ENCODE data around the gene HBZ.
A peak's percentile ranks its signal among the peaks of the same experiment; 100 is the strongest.
"Not testable (repeated sequence)": the region's sequence is repeated elsewhere in the genome, so short reads cannot be mapped to it uniquely, and the experiment has no call there.

The HBZ gene

GRCh38 chr16:153550-154216, 1.2 kb downstream of the HBZ start:
- not testable (repeated sequence) for H3K36me3 Mint-ChIP-seq, H3K9me3 Mint-ChIP-seq, H3K27ac Mint-ChIP-seq, H3K4me1 Mint-ChIP-seq, H3K4me3 Mint-ChIP-seq
- H3K27me3 Mint-ChIP-seq, result peaks cover 23% of the 10 kb centered on the region

GRCh38 chr16:154217-155030, 2.0 kb downstream of the HBZ start:
- H3K9me3 Mint-ChIP-seq, result no peaks in the 10 kb centered on the region
- peaks cover 26% of the 10 kb centered on the region for H3K27me3 Mint-ChIP-seq
- peak overlapping the region; percentile 15 for H3K27ac Mint-ChIP-seq
- H3K4me3 Mint-ChIP-seq, result peak overlapping the region; percentile 77
- peaks cover 9% of the 10 kb centered on the region for H3K4me1 Mint-ChIP-seq
- H3K36me3 Mint-ChIP-seq, result no peaks in the 10 kb centered on the region

GRCh38 chr16:155031-155398, 2.6 kb downstream of the HBZ start:
- H3K9me3 Mint-ChIP-seq, result no peaks in the 10 kb centered on the region
- no peaks in the 10 kb centered on the region for H3K36me3 Mint-ChIP-seq
- H3K27me3 Mint-ChIP-seq, result peaks cover 25% of the 10 kb centered on the region
- H3K4me3 Mint-ChIP-seq, result peak overlapping the region; percentile 77
- H3K27ac Mint-ChIP-seq, result no peak overlapping the region
- H3K4me1 Mint-ChIP-seq, result peaks cover 9% of the 10 kb centered on the region

- no peak overlapping the region for H3K4me3 Mint-ChIP-seq
- no peak overlapping the region for H3K27ac Mint-ChIP-seq
- no peaks in the 10 kb centered on the region for H3K36me3 Mint-ChIP-seq
- H3K9me3 Mint-ChIP-seq, result no peaks in the 10 kb centered on the region
- H3K27me3 Mint-ChIP-seq, result peaks cover 21% of the 10 kb centered on the region
- H3K4me1 Mint-ChIP-seq, result peaks cover 6% of the 10 kb centered on the region
These were observed 6.8 kb downstream of the HBZ start for GRCh38 chr16:159136-159849.

- peaks cover 16% of the 10 kb centered on the region for H3K27me3 Mint-ChIP-seq
- not testable (repeated sequence) for H3K27ac Mint-ChIP-seq
These were observed 7.8 kb downstream of the HBZ start for GRCh38 chr16:160242-160641.

GRCh38 chr16:160691-161190, 8.3 kb downstream of the HBZ start:
- Mint-ChIP-seq H3K27me3 (peaks cover 13% of the 10 kb centered on the region), H3K4me1 (no peaks in the 10 kb centered on the region), H3K9me3 (no peaks in the 10 kb centered on the region), H3K36me3 (no peaks in the 10 kb centered on the region), H3K4me3 (no peak overlapping the region), H3K27ac (no peak overlapping the region)

More at GRCh38 chr16:160242-160641, 7.8 kb downstream of the HBZ start:
- not testable (repeated sequence) for H3K4me1 Mint-ChIP-seq, H3K4me3 Mint-ChIP-seq, H3K36me3 Mint-ChIP-seq, H3K9me3 Mint-ChIP-seq

GRCh38 chr16:162271-162991, 10.0 kb downstream of the HBZ start:
- Mint-ChIP-seq H3K9me3 (no peaks in the 10 kb centered on the region), H3K36me3 (no peaks in the 10 kb centered on the region), H3K4me1 (peaks cover 5% of the 10 kb centered on the region), H3K27ac (no peak overlapping the region), H3K4me3 (no peak overlapping the region), H3K27me3 (peaks cover 15% of the 10 kb centered on the region)

- not testable (repeated sequence) for H3K9me3 Mint-ChIP-seq, H3K4me1 Mint-ChIP-seq, H3K36me3 Mint-ChIP-seq, H3K4me3 Mint-ChIP-seq, H3K27ac Mint-ChIP-seq
- H3K27me3 Mint-ChIP-seq, result peaks cover 17% of the 10 kb centered on the region
These were observed 10.7 kb downstream of the HBZ start for GRCh38 chr16:163139-163538.

GRCh38 chr16:163696-164095, 11.3 kb downstream of the HBZ start:
- H3K9me3 Mint-ChIP-seq, H3K36me3 Mint-ChIP-seq, H3K27ac Mint-ChIP-seq, H3K4me1 Mint-ChIP-seq: not testable (repeated sequence)
- peaks cover 19% of the 10 kb centered on the region for H3K27me3 Mint-ChIP-seq
- peak overlapping the region; percentile 55 for H3K4me3 Mint-ChIP-seq

GRCh38 chr16:164134-164823, 11.8 kb downstream of the HBZ start:
- H3K36me3 Mint-ChIP-seq, H3K4me3 Mint-ChIP-seq, H3K27ac Mint-ChIP-seq, H3K9me3 Mint-ChIP-seq, H3K4me1 Mint-ChIP-seq: not testable (repeated sequence)
- peaks cover 19% of the 10 kb centered on the region for H3K27me3 Mint-ChIP-seq

- Mint-ChIP-seq H3K4me1 (peaks cover 5% of the 10 kb centered on the region), H3K4me3 (peak overlapping the region; percentile 39), H3K27me3 (peaks cover 18% of the 10 kb centered on the region), H3K36me3 (no peaks in the 10 kb centered on the region), H3K27ac (no peak overlapping the region), H3K9me3 (no peaks in the 10 kb centered on the region)
These were observed 12.5 kb downstream of the HBZ start for GRCh38 chr16:164827-165538.

GRCh38 chr16:165539-166374, 13.3 kb downstream of the HBZ start, which contains the start of gene HBM:
TSS of gene HBM (plus strand) at chr16:165978. CDS start at chr16:165998, 20 bp downstream.
- no peak within 1 kb of the TSS for H3K27ac Mint-ChIP-seq
- no peaks in the 10 kb centered on the region for H3K36me3 Mint-ChIP-seq
- H3K4me1 Mint-ChIP-seq, result peaks cover 5% of the 10 kb centered on the region
- peaks cover 24% of the 10 kb centered on the region for H3K27me3 Mint-ChIP-seq
- H3K9me3 Mint-ChIP-seq, result no peaks in the 10 kb centered on the region
- peak within 1 kb of the TSS; percentile 55 for H3K4me3 Mint-ChIP-seq

GRCh38 chr16:166375-167121, 14.1 kb downstream of the HBZ start:
- H3K27me3 Mint-ChIP-seq, result peaks cover 29% of the 10 kb centered on the region
- no peak overlapping the region for H3K27ac Mint-ChIP-seq
- no peaks in the 10 kb centered on the region for H3K36me3 Mint-ChIP-seq
- H3K9me3 Mint-ChIP-seq, result no peaks in the 10 kb centered on the region
- H3K4me1 Mint-ChIP-seq, result peaks cover 5% of the 10 kb centered on the region
- peak overlapping the region; percentile 39 for H3K4me3 Mint-ChIP-seq
